ENCODE results near the gene MGMT. TPM values are rescaled to one million over a fixed set of nuclear protein-coding genes. Genes with fewer than 3 reads are reported as not detected.

Gene MGMT
- total and polyA plus RNA-seq, 2 of the 4 experiments (the other 2 are of a cell fraction): 11.5 to 17.8 TPM

- Histone ChIP-seq H4K5ac (ENCODE audit: low read depth, low read length) (no peak overlapping the region), H2AFZ (replicated peaks; ENCODE audit: low read length, poor library complexity) (no peak overlapping the region), H3K56ac (ENCODE audit: extremely low read depth, insufficient read depth, low read length) (no peak overlapping the region), H4K20me1 (ENCODE audit: insufficient read depth, low read length) (no peaks in the 10 kb centered on the region), H3K4me3 (ENCODE audit: insufficient read depth, low read depth, low read length) (no peak overlapping the region), H3K9me3 (ENCODE audit: control insufficient read depth, insufficient read depth, low read length) (peaks cover 30% of the 10 kb centered on the region), H3K4me1 (ENCODE audit: control insufficient read depth, insufficient read depth, low read length) (no peaks in the 10 kb centered on the region), H2BK120ac (ENCODE audit: low read depth, low read length) (no peak overlapping the region), H4K8ac (ENCODE audit: low read depth in 2 of 2, low read length in 2 of 2) (no peak overlapping the region), H2BK15ac (ENCODE audit: low read depth, low read length) (no peak overlapping the region), H3K23ac (ENCODE audit: low read depth, low read length) (no peak overlapping the region), H3K18ac (ENCODE audit: low read depth, low read length) (no peak overlapping the region), H3K9me1 (ENCODE audit: insufficient read depth, low read length) (no peaks in the 10 kb centered on the region), H3K4ac (ENCODE audit: low read depth, low read length) (no peak overlapping the region), H3K9ac (ENCODE audit: low read depth, low read length) (no peak overlapping the region), H4K91ac (ENCODE audit: insufficient read depth, low read depth, low read length) (no peak overlapping the region), H2BK5ac (ENCODE audit: low read depth, low read length, poor library complexity, severe bottlenecking) (no peak overlapping the region), H2AK5ac (ENCODE audit: low read depth, low read length) (no peak overlapping the region), H3K27me3 (ENCODE audit: control insufficient read depth, insufficient read depth, low read length) (no peaks in the 10 kb centered on the region), H2BK20ac (ENCODE audit: low read depth, low read length) (no peak overlapping the region), H3K79me1 (ENCODE audit: low read depth in 1 of 2, low read length in 2 of 2) (no peaks in the 10 kb centered on the region), H3K27ac (ENCODE audit: insufficient read depth, low read length) (no peak overlapping the region), H3K36me3 (ENCODE audit: control insufficient read depth, insufficient read depth, low read length) (no peaks in the 10 kb centered on the region), H2AK9ac (replicated peaks; ENCODE audit: low read depth, low read length, poor library complexity) (no peak overlapping the region), H3K14ac (replicated peaks; ENCODE audit: low read depth, low read length) (no peak overlapping the region), H3K4me2 (ENCODE audit: low read depth, low read length) (no peak overlapping the region)
- dilution Hi-C loops (cut with HindIII; ENCODE audit: low sequenced_read_pairs, unreplicated experiment) (no loop called here), in situ Hi-C loops (cut with MboI; ENCODE audit: low sequenced_read_pairs) (no loop called here), intact Hi-C loops (cut with micrococcal nuclease) (no loop called here)
- WGBS, 2 experiments (ENCODE audit: extremely low coverage in 2 of 2, insufficient read length in 1 of 2): 83% methylated on average over 1 of the region's 22 CpGs; no CpG with 5 or more reads in 1 of the 2 experiments
- ChIA-PET CTCF (no interaction called here), POLR2A (ENCODE audit: unreplicated experiment) (no interaction called here)
- DNase-seq (no peak), ATAC-seq (ENCODE audit: low read depth) (no peak)
- BruUV-seq (replicated peaks): no TSS peak
- TF ChIP-seq CHD1 (IDR thresholded peaks at IDR 0.05; ENCODE audit: low read depth, low read length): no peak
- no peak for TF ChIP-seq MXI1 (IDR thresholded peaks at IDR 0.05; ENCODE audit: borderline replicate concordance, low read depth, low read length)
- no peak for TF ChIP-seq RFX5 (IDR thresholded peaks at IDR 0.05; ENCODE audit: low read depth, low read length)
- no peak for TF ChIP-seq FOS (IDR thresholded peaks at IDR 0.05; ENCODE audit: low read depth, low read length)
- no peak for TF ChIP-seq MAFK (IDR thresholded peaks at IDR 0.05; ENCODE audit: low read depth, low read length)
- TF ChIP-seq, protein P1, sequence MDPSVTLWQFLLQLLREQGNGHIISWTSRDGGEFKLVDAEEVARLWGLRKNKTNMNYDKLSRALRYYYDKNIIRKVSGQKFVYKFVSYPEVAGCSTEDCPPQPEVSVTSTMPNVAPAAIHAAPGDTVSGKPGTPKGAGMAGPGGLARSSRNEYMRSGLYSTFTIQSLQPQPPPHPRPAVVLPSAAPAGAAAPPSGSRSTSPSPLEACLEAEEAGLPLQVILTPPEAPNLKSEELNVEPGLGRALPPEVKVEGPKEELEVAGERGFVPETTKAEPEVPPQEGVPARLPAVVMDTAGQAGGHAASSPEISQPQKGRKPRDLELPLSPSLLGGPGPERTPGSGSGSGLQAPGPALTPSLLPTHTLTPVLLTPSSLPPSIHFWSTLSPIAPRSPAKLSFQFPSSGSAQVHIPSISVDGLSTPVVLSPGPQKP (IDR thresholded peaks at IDR 0.05; ENCODE audit: borderline replicate concordance, low read depth, low read length): no peak
- no peak for TF ChIP-seq CEBPB (IDR thresholded peaks at IDR 0.05; ENCODE audit: low read depth, low read length)
- no peak for TF ChIP-seq RCOR1 (IDR thresholded peaks at IDR 0.05; ENCODE audit: insufficient replicate concordance, low read length)
- TF ChIP-seq POLR2A (IDR thresholded peaks at IDR 0.05; ENCODE audit: low read depth, low read length): no peak
- no peak for TF ChIP-seq BHLHE40 (IDR thresholded peaks at IDR 0.05; ENCODE audit: low read depth, low read length)
- no peak for TF ChIP-seq USF2 (IDR thresholded peaks at IDR 0.05; ENCODE audit: low read depth, low read length)
- no peak for TF ChIP-seq CTCF (conservative IDR thresholded peaks at IDR 0.05; ENCODE audit: low read depth, low read length)
- no peak for TF ChIP-seq MAZ (IDR thresholded peaks at IDR 0.05; ENCODE audit: borderline replicate concordance, low read depth, low read length)
- no peak for TF ChIP-seq RAD21 (IDR thresholded peaks at IDR 0.05; ENCODE audit: low read length)
- TF ChIP-seq SMC3 (IDR thresholded peaks at IDR 0.05; ENCODE audit: low read depth, low read length): no peak
Observed at GRCh38 chr10:129744134-129745111, 277.4 kb downstream of the MGMT start.

Data from IMR-90 (cell line).